ENCODE measurements around the gene MRTFA. TPM values are rescaled to one million over a fixed set of nuclear protein-coding genes. Genes with fewer than 3 reads are reported as not detected.

MRTFA gene
- total and polyA plus RNA-seq, 9 of the 15 experiments (the other 6 are each of a cell fraction or from before 2014, with no cell fraction given) = 0.84 to 21.1 (median 3.7) TPM

DNA sequence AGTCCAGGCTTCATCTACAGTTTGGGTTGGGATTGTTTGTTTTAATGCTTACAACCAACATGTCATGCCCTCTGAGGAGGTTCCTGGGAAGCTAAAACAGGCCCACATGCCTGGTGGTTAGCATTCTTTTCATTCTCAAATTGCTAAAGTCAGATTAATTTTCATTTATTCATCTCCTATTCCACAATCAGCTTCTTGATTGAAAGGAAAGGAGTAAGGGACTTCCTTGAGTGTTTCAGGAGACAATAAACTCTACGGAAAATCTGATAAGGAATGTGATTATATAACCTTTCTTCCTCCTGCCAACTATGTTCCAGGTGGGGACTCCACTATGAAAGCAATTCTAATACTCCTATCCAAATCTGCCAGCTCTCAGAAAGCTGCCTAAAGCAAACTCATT lies 30.8 kb downstream of the MRTFA start (continued):
- TF ChIP-seq, protein P1, sequence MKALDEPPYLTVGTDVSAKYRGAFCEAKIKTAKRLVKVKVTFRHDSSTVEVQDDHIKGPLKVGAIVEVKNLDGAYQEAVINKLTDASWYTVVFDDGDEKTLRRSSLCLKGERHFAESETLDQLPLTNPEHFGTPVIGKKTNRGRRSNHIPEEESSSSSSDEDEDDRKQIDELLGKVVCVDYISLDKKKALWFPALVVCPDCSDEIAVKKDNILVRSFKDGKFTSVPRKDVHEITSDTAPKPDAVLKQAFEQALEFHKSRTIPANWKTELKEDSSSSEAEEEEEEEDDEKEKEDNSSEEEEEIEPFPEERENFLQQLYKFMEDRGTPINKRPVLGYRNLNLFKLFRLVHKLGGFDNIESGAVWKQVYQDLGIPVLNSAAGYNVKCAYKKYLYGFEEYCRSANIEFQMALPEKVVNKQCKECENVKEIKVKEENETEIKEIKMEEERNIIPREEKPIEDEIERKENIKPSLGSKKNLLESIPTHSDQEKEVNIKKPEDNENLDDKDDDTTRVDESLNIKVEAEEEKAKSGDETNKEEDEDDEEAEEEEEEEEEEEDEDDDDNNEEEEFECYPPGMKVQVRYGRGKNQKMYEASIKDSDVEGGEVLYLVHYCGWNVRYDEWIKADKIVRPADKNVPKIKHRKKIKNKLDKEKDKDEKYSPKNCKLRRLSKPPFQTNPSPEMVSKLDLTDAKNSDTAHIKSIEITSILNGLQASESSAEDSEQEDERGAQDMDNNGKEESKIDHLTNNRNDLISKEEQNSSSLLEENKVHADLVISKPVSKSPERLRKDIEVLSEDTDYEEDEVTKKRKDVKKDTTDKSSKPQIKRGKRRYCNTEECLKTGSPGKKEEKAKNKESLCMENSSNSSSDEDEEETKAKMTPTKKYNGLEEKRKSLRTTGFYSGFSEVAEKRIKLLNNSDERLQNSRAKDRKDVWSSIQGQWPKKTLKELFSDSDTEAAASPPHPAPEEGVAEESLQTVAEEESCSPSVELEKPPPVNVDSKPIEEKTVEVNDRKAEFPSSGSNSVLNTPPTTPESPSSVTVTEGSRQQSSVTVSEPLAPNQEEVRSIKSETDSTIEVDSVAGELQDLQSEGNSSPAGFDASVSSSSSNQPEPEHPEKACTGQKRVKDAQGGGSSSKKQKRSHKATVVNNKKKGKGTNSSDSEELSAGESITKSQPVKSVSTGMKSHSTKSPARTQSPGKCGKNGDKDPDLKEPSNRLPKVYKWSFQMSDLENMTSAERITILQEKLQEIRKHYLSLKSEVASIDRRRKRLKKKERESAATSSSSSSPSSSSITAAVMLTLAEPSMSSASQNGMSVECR (CRISPR knock-in tag; IDR thresholded peaks at IDR 0.05) = no peak
- no peak for TF ChIP-seq TSC22D4 (tag; IDR thresholded peaks at IDR 0.05)
- TF ChIP-seq ZNF23 (CRISPR knock-in tag; IDR thresholded peaks at IDR 0.05) = no peak

DNA sequence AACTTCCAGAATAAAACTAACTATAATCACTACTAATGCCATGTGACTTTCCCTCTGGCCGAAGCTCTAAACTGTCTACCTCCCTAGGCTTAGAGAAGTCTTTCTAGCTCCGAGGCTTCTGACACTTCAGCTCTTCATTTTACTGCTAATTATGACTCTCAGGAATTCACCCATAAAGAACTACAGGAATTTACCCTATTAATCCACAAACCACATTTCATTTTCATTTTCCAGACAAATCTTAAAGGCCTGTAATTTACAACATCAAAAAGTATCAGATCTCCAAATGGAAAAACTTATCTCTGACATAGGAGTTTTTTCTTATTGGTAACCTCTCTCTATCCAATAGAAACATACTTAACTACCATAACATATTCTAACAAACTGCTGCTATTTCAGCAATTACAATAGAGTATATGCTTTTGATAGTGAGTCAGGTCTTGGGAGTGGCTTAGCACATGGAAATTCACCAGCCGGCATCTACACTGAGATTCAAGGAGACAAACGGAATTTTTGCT lies 33.4 kb downstream of the MRTFA start:
- Histone ChIP-seq H3K9ac (ENCODE audit: insufficient read depth in 1 of 2, low read depth in 2 of 2, low read length in 2 of 2) (no peak overlapping the region), H3K4me2 (ENCODE audit: insufficient read depth, low read length) (no peak overlapping the region), H3K9me1 (ENCODE audit: control insufficient read depth, insufficient read depth, low read length) (peaks cover 2% of the 10 kb centered on the region), H3K4me3 (no peak overlapping the region), H3K9me3 (replicated peaks; ENCODE audit: control insufficient read depth, insufficient read depth, low read depth, low read length) (no peaks in the 10 kb centered on the region), H3K4me1 (replicated peaks in 1 of 2; ENCODE audit: control insufficient read depth in 2 of 2, insufficient read depth in 2 of 2, low read length in 2 of 2) (no peaks in the 10 kb centered on the region), H3K27ac (ENCODE audit: extremely low read depth, low read depth, low read length) (no peak overlapping the region), H2AFZ (ENCODE audit: low read depth, low read length) (no peak overlapping the region), H3K36me3 (ENCODE audit: control insufficient read depth, insufficient read depth, low read length) (no peaks in the 10 kb centered on the region), H3K27me3 (ENCODE audit: control insufficient read depth in 2 of 2, insufficient read depth in 2 of 2, low read length in 2 of 2) (no peaks in the 10 kb centered on the region), H4K20me1 (replicated peaks; ENCODE audit: control insufficient read depth, insufficient read depth, low read length) (no peaks in the 10 kb centered on the region), H3K79me2 (ENCODE audit: control insufficient read depth, insufficient read depth, low read length) (peaks cover 28% of the 10 kb centered on the region)
- intact Hi-C loops (cut with micrococcal nuclease) (no loop called here), in situ Hi-C loops (cut with MboI) (no loop called here)
- ATAC-seq (no peak), DNase-seq (ENCODE audit: extremely low read depth in 1 of 4, low spot score in 3 of 4) (no peak), FAIRE-seq (no peak)
- POLR2A ChIA-PET = interaction anchor here (0.6 kb wide), 1 partner anchor 16 kb away, joined by 3 read pairs; no protein-coding TSS in a partner anchor
- CTCF ChIA-PET (ENCODE audit: low intra/inter-chr PET ratio) = no interaction called here
- BruUV-seq (replicated peaks) = no TSS peak
- 59% methylated on average over 4 of the region's 4 CpGs for WGBS (ENCODE audit: insufficient coverage, low coverage, missing lambda C conversion rate)
- TF ChIP-seq MTA1 (IDR thresholded peaks at IDR 0.05; ENCODE audit: borderline replicate concordance) = no peak
- TF ChIP-seq FOXK2 (conservative IDR thresholded peaks at IDR 0.05 in 1 of 2, IDR thresholded peaks at IDR 0.05 in 1 of 2; ENCODE audit: low read depth in 2 of 2) = no peak
- TF ChIP-seq MCM7 (IDR thresholded peaks at IDR 0.05) = no peak
- TF ChIP-seq, protein P2, sequence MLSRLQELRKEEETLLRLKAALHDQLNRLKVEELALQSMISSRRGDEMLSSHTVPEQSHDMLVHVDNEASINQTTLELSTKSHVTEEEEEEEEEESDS (CRISPR knock-in tag; IDR thresholded peaks at IDR 0.05) = no peak
- TF ChIP-seq ZNF274 (IDR thresholded peaks at IDR 0.05; ENCODE audit: borderline replicate concordance, low read depth, low read length) = no peak
- TF ChIP-seq PTTG1 (tag; IDR thresholded peaks at IDR 0.05; ENCODE audit: low read depth) = no peak
- no peak for TF ChIP-seq ZSCAN32 (CRISPR knock-in tag; IDR thresholded peaks at IDR 0.05)
